ENCODE results near the gene THSD7A. TPM values are rescaled to one million over a fixed set of nuclear protein-coding genes. Genes with fewer than 3 reads are reported as not detected.

THSD7A gene
- total RNA-seq, 4 donors from 2014 or later = 16.2 to 36.4 (median 21.5) TPM

DNA sequence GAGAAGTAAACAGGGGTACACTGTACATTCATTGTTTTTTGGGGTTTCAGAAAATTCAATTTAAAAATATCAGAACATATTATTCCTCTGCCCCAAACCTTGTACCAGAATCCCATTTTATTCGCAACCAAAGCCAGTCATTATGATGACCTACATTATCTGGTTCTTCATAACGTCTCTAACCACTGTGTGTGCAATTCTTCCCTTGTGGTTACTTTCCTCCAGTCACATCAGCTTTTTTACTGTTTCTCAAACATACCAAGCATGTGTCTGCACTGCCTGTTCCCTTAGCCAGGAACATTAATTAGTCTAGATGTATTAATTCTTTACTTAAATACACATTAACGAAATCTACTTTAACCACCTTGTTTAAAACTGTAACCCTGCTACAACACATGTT, 64.8 kb downstream of the THSD7A start:
- Histone ChIP-seq H3K27ac (no peak overlapping the region), H3K36me3 (peaks cover 0 to 3% of the 10 kb centered on the region in 2 donors), H3K9me3 (no peaks in the 10 kb centered on the region), H3K27me3 (no peaks in the 10 kb centered on the region), H3K4me3 (no peak overlapping the region), H3K4me1 (no peaks in the 10 kb centered on the region)
- TF ChIP-seq POLR2A (IDR thresholded peaks at IDR 0.05) = no peak
- TF ChIP-seq, protein P1, sequence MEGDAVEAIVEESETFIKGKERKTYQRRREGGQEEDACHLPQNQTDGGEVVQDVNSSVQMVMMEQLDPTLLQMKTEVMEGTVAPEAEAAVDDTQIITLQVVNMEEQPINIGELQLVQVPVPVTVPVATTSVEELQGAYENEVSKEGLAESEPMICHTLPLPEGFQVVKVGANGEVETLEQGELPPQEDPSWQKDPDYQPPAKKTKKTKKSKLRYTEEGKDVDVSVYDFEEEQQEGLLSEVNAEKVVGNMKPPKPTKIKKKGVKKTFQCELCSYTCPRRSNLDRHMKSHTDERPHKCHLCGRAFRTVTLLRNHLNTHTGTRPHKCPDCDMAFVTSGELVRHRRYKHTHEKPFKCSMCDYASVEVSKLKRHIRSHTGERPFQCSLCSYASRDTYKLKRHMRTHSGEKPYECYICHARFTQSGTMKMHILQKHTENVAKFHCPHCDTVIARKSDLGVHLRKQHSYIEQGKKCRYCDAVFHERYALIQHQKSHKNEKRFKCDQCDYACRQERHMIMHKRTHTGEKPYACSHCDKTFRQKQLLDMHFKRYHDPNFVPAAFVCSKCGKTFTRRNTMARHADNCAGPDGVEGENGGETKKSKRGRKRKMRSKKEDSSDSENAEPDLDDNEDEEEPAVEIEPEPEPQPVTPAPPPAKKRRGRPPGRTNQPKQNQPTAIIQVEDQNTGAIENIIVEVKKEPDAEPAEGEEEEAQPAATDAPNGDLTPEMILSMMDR (IDR thresholded peaks at IDR 0.05) = no peak
- intact Hi-C loops (cut with DNase I; ENCODE audit: low total_unique reads) = no loop called here
- DNase-seq = no peak

DNA sequence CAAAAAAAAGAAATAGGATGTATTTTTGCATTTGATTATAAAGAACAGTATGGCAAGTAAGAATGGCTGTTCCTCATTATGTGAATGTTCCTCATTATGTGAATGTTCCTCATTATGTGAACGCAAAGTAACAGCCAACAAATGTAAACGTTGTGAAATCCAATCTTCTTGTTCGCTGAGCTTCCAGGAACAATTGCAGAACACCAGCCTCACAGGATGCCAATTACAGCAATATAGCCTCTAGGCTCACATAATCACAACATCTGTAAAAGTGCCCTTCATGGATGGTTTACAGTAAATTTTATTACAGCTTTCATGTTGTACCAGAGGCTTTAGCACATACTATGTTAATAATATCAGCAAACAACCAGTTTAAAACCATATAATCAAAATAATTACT, 71.6 kb downstream of the THSD7A start:
- TF ChIP-seq, protein P1 (IDR thresholded peaks at IDR 0.05) = no peak
- no peak for TF ChIP-seq POLR2A (IDR thresholded peaks at IDR 0.05)
- no peak overlapping the region for H3K4me3 ChIP-seq
- intact Hi-C loops (cut with DNase I; ENCODE audit: low total_unique reads) = no loop called here
- H3K27me3 ChIP-seq = no peaks in the 10 kb centered on the region
- no peaks in the 10 kb centered on the region for H3K9me3 ChIP-seq
- H3K36me3 ChIP-seq = no peaks in the 10 kb centered on the region
- H3K27ac ChIP-seq = no peak overlapping the region
- DNase-seq = no peak
- no peaks in the 10 kb centered on the region for H3K4me1 ChIP-seq

DNA sequence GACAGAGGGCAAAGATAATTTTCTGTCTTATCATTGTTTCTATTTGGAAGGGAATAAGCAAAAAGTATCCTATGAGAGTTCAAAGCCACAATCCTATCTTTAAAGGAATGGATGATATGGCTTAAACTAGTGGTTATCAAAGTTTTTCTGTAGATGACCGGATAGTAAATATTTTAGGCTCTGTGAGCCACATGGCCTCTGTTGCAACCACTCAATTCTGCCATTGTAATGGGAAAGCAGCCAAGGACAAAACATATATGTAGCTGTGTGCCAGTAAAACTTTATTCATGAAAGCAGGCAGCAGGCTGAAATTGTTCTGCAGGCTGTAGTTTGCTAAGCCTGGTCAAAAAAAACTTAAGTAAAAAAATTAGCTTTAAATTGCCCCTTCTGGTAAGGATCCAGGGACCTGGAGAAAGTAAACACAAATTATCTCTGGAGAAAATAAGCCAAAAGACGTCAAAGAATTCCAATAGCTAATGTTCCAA, 73.3 kb downstream of the THSD7A start:
- no peak for DNase-seq
- Histone ChIP-seq H3K36me3 (no peaks in the 10 kb centered on the region), H3K27me3 (no peaks in the 10 kb centered on the region), H3K4me3 (no peak overlapping the region), H3K4me1 (no peaks in the 10 kb centered on the region), H3K27ac (no peak overlapping the region), H3K9me3 (no peaks in the 10 kb centered on the region)
- TF ChIP-seq POLR2A (IDR thresholded peaks at IDR 0.05) = no peak
- TF ChIP-seq, protein P1 (IDR thresholded peaks at IDR 0.05) = no peak
- intact Hi-C loops (cut with DNase I; ENCODE audit: low total_unique reads) = no loop called here

DNA sequence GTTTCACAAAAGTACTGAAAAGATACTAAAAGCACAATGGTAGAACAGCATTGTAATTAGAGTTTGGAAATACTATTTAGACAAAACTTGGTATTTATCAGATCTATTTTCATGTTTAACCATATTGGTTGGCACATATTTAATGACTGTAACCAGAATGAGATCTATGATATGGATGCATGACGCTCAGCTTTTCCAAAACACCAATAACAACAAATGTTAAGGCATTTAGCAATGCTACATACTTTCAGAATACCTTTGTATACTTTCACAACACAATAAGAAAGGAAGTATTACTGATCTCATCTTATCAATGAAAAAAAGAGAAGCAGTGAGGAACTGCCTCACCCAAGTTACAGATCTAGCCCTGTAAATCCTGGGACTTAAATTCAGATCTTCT, 74.8 kb downstream of the THSD7A start:
- no peak for DNase-seq
- Histone ChIP-seq H3K9me3 (no peaks in the 10 kb centered on the region), H3K27me3 (no peaks in the 10 kb centered on the region), H3K36me3 (no peaks in the 10 kb centered on the region), H3K4me1 (no peaks in the 10 kb centered on the region), H3K27ac (no peak overlapping the region), H3K4me3 (no peak overlapping the region)
- TF ChIP-seq, protein P1 (IDR thresholded peaks at IDR 0.05) = no peak
- no peak for TF ChIP-seq POLR2A (IDR thresholded peaks at IDR 0.05)
- intact Hi-C loops (cut with DNase I; ENCODE audit: low total_unique reads) = no loop called here

DNA sequence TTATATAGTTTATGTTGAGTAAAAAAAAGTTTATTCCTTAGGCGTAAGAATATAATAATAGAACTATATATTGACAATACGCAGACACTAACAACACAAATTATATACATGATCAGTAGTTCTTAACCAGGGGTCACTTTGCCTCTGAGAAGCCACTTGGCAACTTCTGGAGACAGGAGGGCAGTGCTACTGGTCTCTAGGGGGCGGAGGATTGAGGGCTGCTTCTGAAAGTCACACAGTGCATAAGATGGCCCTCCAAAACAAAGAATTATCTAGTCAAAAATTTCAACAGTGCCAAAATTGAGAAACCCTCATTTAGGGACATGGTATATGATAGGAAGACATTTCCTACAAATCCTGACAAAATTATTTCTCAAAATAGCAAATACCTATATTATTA, 77.1 kb downstream of the THSD7A start:
- no peaks in the 10 kb centered on the region for H3K4me1 ChIP-seq
- intact Hi-C loops (cut with DNase I; ENCODE audit: low total_unique reads) = no loop called here
- no peak for DNase-seq
- no peaks in the 10 kb centered on the region for H3K36me3 ChIP-seq
- no peak overlapping the region for H3K4me3 ChIP-seq
- no peaks in the 10 kb centered on the region for H3K27me3 ChIP-seq
- TF ChIP-seq POLR2A (IDR thresholded peaks at IDR 0.05) = no peak
- TF ChIP-seq, protein P1 (IDR thresholded peaks at IDR 0.05) = no peak
- H3K27ac ChIP-seq = no peak overlapping the region
- H3K9me3 ChIP-seq = no peaks in the 10 kb centered on the region
